MM.1S (cell line): ENCODE results near the gene DPYSL4.

Experiments
- DNase-seq: peaks from one replicate; pipeline ENCODE4 v3.0.0-alpha.2; 2015
- H2AFZ ChIP-seq: fragments of 300-600 bp; sonication (generic); 2 replicates; pipeline ENCODE4 v1.6.0; 2016; ENCODE audit warnings: antibody characterized with exemption, low read length
- H3F3A ChIP-seq: fragments of 300-600 bp; sonication (generic); 2 replicates; pipeline ENCODE4 v1.6.1; 2016; ENCODE audit warnings: mild to moderate bottlenecking, antibody characterized with exemption, low read length, moderate library complexity, mixed read lengths; ENCODE audit not compliant: insufficient read depth
- H3K27ac ChIP-seq: fragments of 300-600 bp; sonication (generic); 2 replicates; pipeline ENCODE4 v1.5.1; 2016; ENCODE audit warnings: mild to moderate bottlenecking, low read length
- H3K27me3 ChIP-seq: fragments of 300-600 bp; sonication (generic); replicated peaks from 2 replicates; pipeline ENCODE4 v1.6.0; 2016; ENCODE audit warnings: low read length; ENCODE audit not compliant: insufficient read depth
- H3K36me3 ChIP-seq: fragments of 300-600 bp; sonication (generic); replicated peaks from 2 replicates; pipeline ENCODE4 v1.6.1; 2016; ENCODE audit warnings: mild to moderate bottlenecking, low read length, mixed read lengths; ENCODE audit not compliant: insufficient read depth
- H3K4me1 ChIP-seq: fragments of 300-600 bp; sonication (generic); 2 replicates; pipeline ENCODE4 v1.6.1; 2016; ENCODE audit warnings: low read length, mixed read lengths
- H3K4me2 ChIP-seq: fragments of 300-600 bp; sonication (generic); 2 replicates; pipeline ENCODE4 v1.6.0; 2016; ENCODE audit warnings: low read depth, low read length
- H3K4me3 ChIP-seq: fragments of 300-600 bp; sonication (generic); 2 replicates; pipeline ENCODE4 v1.5.1; 2016; ENCODE audit warnings: low read length, mixed read lengths
- H3K79me2 ChIP-seq: fragments of 300-600 bp; sonication (generic); 2 replicates; pipeline ENCODE4 v1.6.1; 2016; ENCODE audit warnings: mixed run types, low read length, mixed read lengths
- H3K9ac ChIP-seq: fragments of 300-600 bp; sonication (generic); 2 replicates; pipeline ENCODE4 v1.6.1; 2016; ENCODE audit warnings: low read length, mixed read lengths
- H3K9me2 ChIP-seq: fragments of 300-600 bp; sonication (generic); replicated peaks from 2 replicates; pipeline ENCODE4 v1.6.1; 2016; ENCODE audit warnings: mild to moderate bottlenecking, low read length, mixed read lengths; ENCODE audit not compliant: insufficient read depth
- H3K9me3 ChIP-seq: fragments of 300-600 bp; sonication (generic); replicated peaks from 2 replicates; pipeline ENCODE4 v1.6.1; 2016; ENCODE audit warnings: mild to moderate bottlenecking, low read length, mixed read lengths; ENCODE audit not compliant: insufficient read depth
- H4K20me1 ChIP-seq: fragments of 300-600 bp; sonication (generic); 2 replicates; pipeline ENCODE4 v1.6.1; 2016; ENCODE audit warnings: mild to moderate bottlenecking, low read length, moderate library complexity, mixed read lengths; ENCODE audit not compliant: insufficient read depth
- CTCF ChIP-seq: fragments of 300-600 bp; sonication (generic); IDR thresholded peaks from 2 replicates; pipeline ENCODE4 v1.5.1; 2016; ENCODE audit warnings: antibody characterized with exemption, low read length, mixed read lengths
- EZH2 ChIP-seq: fragments of 300-600 bp; sonication (generic); optimal IDR thresholded peaks from 2 replicates; pipeline ENCODE3; 2017; ENCODE audit warnings: low read depth, mild to moderate bottlenecking, antibody characterized with exemption, low read length, mixed read lengths
- EZH2phosphoT487 ChIP-seq: fragments of 300-600 bp; sonication (generic); IDR thresholded peaks from 2 replicates; pipeline ENCODE4 v1.6.1; 2018; ENCODE audit warnings: antibody characterized with exemption, low read length

DPYSL4 gene

GRCh38 chr10:132170561-132171361 lies 16.0 kb upstream of the DPYSL4 start:
- Histone ChIP-seq H4K20me1 (no peaks in the 10 kb centered on the region), H3K4me2 (no peak overlapping the region)

GRCh38 chr10:132172091-132173066 lies 14.4 kb upstream of the DPYSL4 start:
- TF ChIP-seq EZH2phosphoT487 (no peak), EZH2 (no peak), CTCF (no peak)
- H3K27me3 ChIP-seq: peaks cover 47% of the 10 kb centered on the region
- no peaks in the 10 kb centered on the region for H3K4me1 ChIP-seq
- no peak overlapping the region for H3K9ac ChIP-seq
- no peaks in the 10 kb centered on the region for H3F3A ChIP-seq
- no peak for DNase-seq
- H3K9me3 ChIP-seq: no peaks in the 10 kb centered on the region
- H3K27ac ChIP-seq: no peak overlapping the region
- no peaks in the 10 kb centered on the region for H3K9me2 ChIP-seq
- H2AFZ ChIP-seq: no peak overlapping the region
- no peaks in the 10 kb centered on the region for H3K36me3 ChIP-seq
- no peaks in the 10 kb centered on the region for H3K79me2 ChIP-seq
- no peak overlapping the region for H3K4me3 ChIP-seq
- H4K20me1 ChIP-seq: no peaks in the 10 kb centered on the region
- no peak overlapping the region for H3K4me2 ChIP-seq

More at GRCh38 chr10:132170561-132171361, 16.0 kb upstream of the DPYSL4 start:
- H3K4me3 ChIP-seq: no peak overlapping the region
- TF ChIP-seq CTCF: no peak
- no peak for TF ChIP-seq EZH2phosphoT487
- no peak for TF ChIP-seq EZH2
- H3F3A ChIP-seq: no peaks in the 10 kb centered on the region
- no peak overlapping the region for H3K9ac ChIP-seq
- no peak overlapping the region for H2AFZ ChIP-seq
- peaks cover 58% of the 10 kb centered on the region for H3K27me3 ChIP-seq
- H3K4me1 ChIP-seq: peaks cover 8% of the 10 kb centered on the region; the same call in 1 of the 2 replicates
- no peak overlapping the region for H3K27ac ChIP-seq
- no peaks in the 10 kb centered on the region for H3K79me2 ChIP-seq
- no peak for DNase-seq
- no peaks in the 10 kb centered on the region for H3K9me2 ChIP-seq
- no peaks in the 10 kb centered on the region for H3K9me3 ChIP-seq
- no peaks in the 10 kb centered on the region for H3K36me3 ChIP-seq

GRCh38 chr10:132173185-132173584 lies 13.6 kb upstream of the DPYSL4 start:
- H3K9me3 ChIP-seq: no peaks in the 10 kb centered on the region
- H3K4me2 ChIP-seq: no peak overlapping the region
- TF ChIP-seq CTCF (no peak), EZH2phosphoT487 (no peak), EZH2 (no peak)
- H3K27ac ChIP-seq: no peak overlapping the region
- H3K27me3 ChIP-seq: peaks cover 43% of the 10 kb centered on the region
- DNase-seq: no peak
- H3K4me3 ChIP-seq: no peak overlapping the region
- no peaks in the 10 kb centered on the region for H3K4me1 ChIP-seq
- H3K9me2 ChIP-seq: no peaks in the 10 kb centered on the region
- no peak overlapping the region for H2AFZ ChIP-seq
- no peaks in the 10 kb centered on the region for H3K36me3 ChIP-seq
- no peaks in the 10 kb centered on the region for H4K20me1 ChIP-seq
- H3F3A ChIP-seq: no peaks in the 10 kb centered on the region
- no peaks in the 10 kb centered on the region for H3K79me2 ChIP-seq
- no peak overlapping the region for H3K9ac ChIP-seq
